ENCODE measurements around the gene LACC1. TPM values are rescaled to one million over a fixed set of nuclear protein-coding genes. Genes with fewer than 3 reads are reported as not detected.

LACC1 gene
- total and polyA plus RNA-seq, 12 donors: 3.1 to 21.6 (median 11.2) TPM

GRCh38 chr13:43942286-43942685 is 62.6 kb downstream of the LACC1 start:
- TF ChIP-seq POLR2A (IDR thresholded peaks at IDR 0.05): no peak
- TF ChIP-seq CTCF (IDR thresholded peaks at IDR 0.05): no peak
- H3K4me3 ChIP-seq: no peak overlapping the region
- WGBS, 4 donors: 67 to 90% (median 77%) methylated on average over 1 of the region's 1 CpG

More at GRCh38 chr13:43942286-43942685, 62.6 kb downstream of the LACC1 start:
- peaks cover 7% of the 10 kb centered on the region for H3K27me3 ChIP-seq
- no peak overlapping the region for H3K27ac ChIP-seq
- no peaks in the 10 kb centered on the region for H3K36me3 ChIP-seq (replicated peaks in 1 of 2)
- DNase-seq: no peak
- intact Hi-C loops (cut with DNase I): no loop called here
- peaks cover 0 to 11% of the 10 kb centered on the region in 2 donors for H3K4me1 ChIP-seq (replicated peaks in 1 of 2)
- H3K9me3 ChIP-seq (replicated peaks in 1 of 3): no peaks in the 10 kb centered on the region

Other genes with a start within 250 kb of the LACC1 start
- 1 to 10 TPM in 7 of 9 donors, under 1 TPM in 2; 0.25 to 5.8 (median 1.8) TPM for gene ENOX1, start 92.9 kb upstream of the LACC1 start, total RNA-seq
- 1 to 10 TPM in 2 of 3 donors, under 1 TPM in 1; 0.81 to 1.6 (median 1.5) TPM for gene ENOX1, start 92.9 kb upstream of the LACC1 start, polyA plus RNA-seq
- 10 to 100 TPM in 1 of 9 donors, 1 to 10 TPM in 7, under 1 TPM in 1; 0.79 to 10.4 (median 6.8) TPM for gene CCDC122, start 164 bp upstream of the LACC1 start, total RNA-seq
- gene CCDC122, start 164 bp upstream of the LACC1 start, polyA plus RNA-seq: 10 to 100 TPM in 1 of 3 donors, 1 to 10 TPM in 2; 5.5 to 16.8 (median 6.5) TPM